Activated gamma-delta T cell treated with anti-CD3 and anti-CD28 coated beads, Interleukin-2, amount 50 U/mL, for 16 hours (primary cell): ENCODE measurements around the gene CEP128.

Experiments
- DNase-seq: peaks from one replicate; pipeline ENCODE4 v3.0.0-alpha.2; 2020; ENCODE audit warnings: low read depth

Gene CEP128

GRCh38 chr14:80543211-80543610 is 398.3 kb downstream of the CEP128 start:
- DNase-seq = no peak

- no peak for DNase-seq
These were observed 402.7 kb downstream of the CEP128 start for GRCh38 chr14:80538633-80539375.

GRCh38 chr14:80537626-80538025 is 403.9 kb downstream of the CEP128 start:
- DNase-seq = no peak

- no peak for DNase-seq
These were observed 405.1 kb downstream of the CEP128 start for GRCh38 chr14:80536456-80536855.

- DNase-seq = no peak
These were observed 406.4 kb downstream of the CEP128 start for GRCh38 chr14:80535171-80535570.

- DNase-seq = no peak
These were observed 417.9 kb downstream of the CEP128 start for GRCh38 chr14:80523518-80524117.

- DNase-seq = no peak
These were observed 418.6 kb downstream of the CEP128 start for GRCh38 chr14:80522936-80523335.

GRCh38 chr14:80522411-80522810 is 419.1 kb downstream of the CEP128 start:
- DNase-seq = no peak

- no peak for DNase-seq
These were observed 420.1 kb downstream of the CEP128 start for GRCh38 chr14:80521456-80521855.

GRCh38 chr14:80519002-80519401 is 422.5 kb downstream of the CEP128 start:
- DNase-seq = no peak

GRCh38 chr14:80518173-80518572 is 423.4 kb downstream of the CEP128 start:
- DNase-seq = no peak

- DNase-seq = no peak
These were observed 434.2 kb downstream of the CEP128 start for GRCh38 chr14:80507292-80507869.

GRCh38 chr14:80504781-80505180 is 436.8 kb downstream of the CEP128 start:
- no peak for DNase-seq

GRCh38 chr14:80498533-80498932 is 443.0 kb downstream of the CEP128 start:
- DNase-seq = no peak

GRCh38 chr14:80496090-80496489 is 445.4 kb downstream of the CEP128 start:
- DNase-seq = no peak

GRCh38 chr14:80494769-80495168 is 446.8 kb downstream of the CEP128 start:
- no peak for DNase-seq

- no peak for DNase-seq
These were observed 447.9 kb downstream of the CEP128 start for GRCh38 chr14:80493620-80494019.

- no peak for DNase-seq
These were observed 449.9 kb downstream of the CEP128 start for GRCh38 chr14:80491650-80492049.

GRCh38 chr14:80491131-80491530 is 450.4 kb downstream of the CEP128 start:
- no peak for DNase-seq

- DNase-seq = no peak
These were observed 452.0 kb downstream of the CEP128 start for GRCh38 chr14:80489513-80489912.

GRCh38 chr14:80485764-80486163 is 455.8 kb downstream of the CEP128 start:
- no peak for DNase-seq

GRCh38 chr14:80483331-80483730 is 458.2 kb downstream of the CEP128 start:
- no peak for DNase-seq

- DNase-seq = no peak
These were observed 464.0 kb downstream of the CEP128 start for GRCh38 chr14:80477388-80478160.
